ENCODE measurements around the gene CFB.

DNA sequence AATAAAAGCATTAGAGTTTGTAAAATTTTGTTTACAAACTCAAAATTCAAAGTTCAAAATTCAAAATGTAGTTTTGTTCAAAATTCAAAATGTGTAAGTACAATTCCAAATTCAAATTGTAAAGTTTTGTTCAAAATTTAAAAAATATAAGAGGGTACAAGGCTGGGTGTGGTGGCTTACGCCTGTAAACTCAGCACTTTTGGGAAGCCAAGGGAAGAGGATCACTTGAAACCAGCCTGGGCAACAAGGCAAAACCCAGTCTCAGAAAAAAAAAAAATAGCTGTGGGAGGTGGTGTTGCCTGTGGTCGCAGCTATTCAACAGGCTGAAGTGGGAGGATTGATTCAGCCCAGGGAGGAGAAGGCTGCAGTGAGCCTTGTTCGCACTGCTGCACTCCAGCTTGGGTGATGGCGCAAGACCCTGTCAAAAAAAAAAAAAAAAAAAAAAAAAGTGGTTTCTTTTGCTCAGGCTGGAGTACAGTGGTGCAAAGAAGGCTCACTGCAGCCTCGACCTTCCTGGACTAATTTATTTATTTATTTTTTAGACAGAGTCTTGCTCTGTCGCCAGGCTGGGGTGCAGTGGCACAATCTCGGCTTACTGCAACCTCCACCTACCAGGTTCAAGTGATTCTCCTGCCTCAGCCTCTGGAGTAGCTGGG is 38.6 kb upstream of the CFB start:
- TF ChIP-seq, protein P1, sequence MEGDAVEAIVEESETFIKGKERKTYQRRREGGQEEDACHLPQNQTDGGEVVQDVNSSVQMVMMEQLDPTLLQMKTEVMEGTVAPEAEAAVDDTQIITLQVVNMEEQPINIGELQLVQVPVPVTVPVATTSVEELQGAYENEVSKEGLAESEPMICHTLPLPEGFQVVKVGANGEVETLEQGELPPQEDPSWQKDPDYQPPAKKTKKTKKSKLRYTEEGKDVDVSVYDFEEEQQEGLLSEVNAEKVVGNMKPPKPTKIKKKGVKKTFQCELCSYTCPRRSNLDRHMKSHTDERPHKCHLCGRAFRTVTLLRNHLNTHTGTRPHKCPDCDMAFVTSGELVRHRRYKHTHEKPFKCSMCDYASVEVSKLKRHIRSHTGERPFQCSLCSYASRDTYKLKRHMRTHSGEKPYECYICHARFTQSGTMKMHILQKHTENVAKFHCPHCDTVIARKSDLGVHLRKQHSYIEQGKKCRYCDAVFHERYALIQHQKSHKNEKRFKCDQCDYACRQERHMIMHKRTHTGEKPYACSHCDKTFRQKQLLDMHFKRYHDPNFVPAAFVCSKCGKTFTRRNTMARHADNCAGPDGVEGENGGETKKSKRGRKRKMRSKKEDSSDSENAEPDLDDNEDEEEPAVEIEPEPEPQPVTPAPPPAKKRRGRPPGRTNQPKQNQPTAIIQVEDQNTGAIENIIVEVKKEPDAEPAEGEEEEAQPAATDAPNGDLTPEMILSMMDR (IDR thresholded peaks at IDR 0.05), result no peak
- TF ChIP-seq POLR2A (IDR thresholded peaks at IDR 0.05), result no peak

Data from Peyer's patch (tissue), 4 donors.